K562 (cell line): ENCODE data around the gene GABPB2. TPM values are rescaled to one million over a fixed set of nuclear protein-coding genes. Genes with fewer than 3 reads are reported as not detected.
A peak's percentile ranks its signal among the peaks of the same experiment; 100 is the strongest.

Experiments used
- ARID2 ChIP-seq: fragments of 450-650 bp; IDR thresholded peaks from 2 replicates; pipeline ENCODE4 v1.6.1; 2017; ENCODE audit warnings: antibody characterized with exemption, mild to moderate bottlenecking
- BMI1 ChIP-seq: fragments of 150-350 bp; IDR thresholded peaks from 2 replicates; pipeline ENCODE4 v1.6.1; 2014; ENCODE audit warnings: low read length
- ELF2 ChIP-seq: fragments of 250-450 bp; sonication (Bioruptor Pico); IDR thresholded peaks from 2 replicates; pipeline ENCODE4 v1.5.0; 2021; ENCODE audit warnings: mild to moderate bottlenecking
- ESRRB ChIP-seq: fragments of 250-450 bp; sonication (Bioruptor Pico); IDR thresholded peaks from 2 replicates; pipeline ENCODE4 v1.5.0; 2020; ENCODE audit warnings: mild to moderate bottlenecking, moderate library complexity, borderline replicate concordance
- FOS ChIP-seq: IDR thresholded peaks from 3 replicates; pipeline ENCODE4 v1.6.1; 2011; ENCODE audit not compliant: insufficient read length; ENCODE audit errors: extremely low read depth
- KLF16 ChIP-seq: IDR thresholded peaks from 2 replicates; pipeline ENCODE4 v1.6.1; 2016; ENCODE audit warnings: antibody characterized with exemption
- LARP7 ChIP-seq: fragments of 450-650 bp; IDR thresholded peaks from 2 replicates; pipeline ENCODE4 v1.6.1; 2016
- MYC ChIP-seq, 2 experiments: fragments of 250-450 bp in 1 of 2; sonication (Bioruptor Pico) in 1 of 2; IDR thresholded peaks; 2 replicates each; pipeline versions ENCODE4 v1.5.1 to v1.6.1; 2012 to 2021; ENCODE audit warnings: low read depth in 2 of 2, borderline replicate concordance in 1 of 2, improper control_type of control experiment in 1 of 2, low read length in 1 of 2, mild to moderate bottlenecking in 1 of 2, moderate library complexity in 1 of 2
- NFYB ChIP-seq: IDR thresholded peaks from 2 replicates; pipeline ENCODE4 v1.6.1; 2011; ENCODE audit warnings: mild to moderate bottlenecking, moderate library complexity; ENCODE audit not compliant: insufficient read length; ENCODE audit errors: extremely low read depth
- POLR2G ChIP-seq: fragments of 200-400 bp; formaldehyde crosslinking; IDR thresholded peaks from 2 replicates; pipeline ENCODE4 v1.6.1; 2017; ENCODE audit warnings: low read depth, mild to moderate bottlenecking, antibody characterized with exemption, low read length, moderate library complexity
- TAL1 ChIP-seq: fragments of 450-650 bp; IDR thresholded peaks from 2 replicates; pipeline ENCODE4 v1.6.1; 2016; ENCODE audit warnings: mild to moderate bottlenecking
- TEAD2 ChIP-seq: fragments of 450-650 bp; IDR thresholded peaks from 2 replicates; pipeline ENCODE4 v1.6.1; 2016; ENCODE audit warnings: missing genetic modification characterization, control low read depth, missing compliant biosample characterization
- XRCC5 ChIP-seq: fragments of 200-400 bp; formaldehyde crosslinking; IDR thresholded peaks from 2 replicates; pipeline ENCODE4 v1.6.1; 2017; ENCODE audit warnings: low read depth, mild to moderate bottlenecking, low read length
- ZEB2 ChIP-seq: fragments of 450-650 bp; IDR thresholded peaks from 2 replicates; pipeline ENCODE4 v1.6.1; 2016
- ZNF143 ChIP-seq: sonication (generic); formaldehyde crosslinking; IDR thresholded peaks from 2 replicates; pipeline ENCODE4 v1.9.0; 2022; ENCODE audit warnings: mild to moderate bottlenecking, missing genetic modification reagents
- polyA plus RNA-seq, 8 experiments: library from polyadenylated mRNA; depleted of rRNA in 4 of 8; stranded (reverse) in 5 of 8; unstranded in 3 of 8; fragments of >200 nt; fragmentation: Nextera tagmentation in 2 of 8; fragmentation: Illumina TruSeq in 1 of 8; extraction: Ambion mirVana in 2 of 8; extraction: Trizol in 1 of 8; gene quantifications; 2 replicates each; pipeline versions ENCODE4 v1.2.1 to v1.2.3, GENCODE V29; 2011 to 2014; ENCODE audit warnings: inconsistent platforms in 1 of 8, missing spikeins in 1 of 8
- total RNA-seq, 7 experiments: library from RNA; depleted of rRNA in 6 of 7; stranded (reverse); fragments of >200 nt in 6 of 7; fragmentation: Illumina TruSeq in 2 of 7; extraction: Trizol in 2 of 7; gene quantifications; 2 replicates each; pipeline versions ENCODE4 v1.2.1 to v1.2.3, GENCODE V29; 2011 to 2021; ENCODE audit warnings: low replicate concordance in 1 of 7
- TF ChIP-seq, protein P1 (sequence below): fragments of 450-650 bp; IDR thresholded peaks from 2 replicates; pipeline ENCODE4 v1.7.0; 2016; ENCODE audit warnings: borderline replicate concordance
- TF ChIP-seq, protein P2 (sequence below): fragments of 250-450 bp; sonication (Bioruptor Pico); IDR thresholded peaks from 2 replicates; pipeline ENCODE4 v1.9.0; 2021; ENCODE audit warnings: mild to moderate bottlenecking
- TF ChIP-seq, protein P3 (sequence below), 2 experiments: fragments of 450-650 bp in 1 of 2; sonication (generic) in 1 of 2; formaldehyde crosslinking in 1 of 2; IDR thresholded peaks; 2 replicates each; pipeline versions ENCODE4 v1.7.1 to v1.9.0; 2016 to 2022; ENCODE audit warnings: inconsistent platforms in 1 of 2, mild to moderate bottlenecking in 1 of 2, missing genetic modification reagents in 1 of 2

GABPB2 gene
- total and polyA plus RNA-seq, 9 of the 15 experiments (the other 6 are each of a cell fraction or from before 2014, with no cell fraction given) = 2.2 to 13.3 (median 6.1) TPM

DNA sequence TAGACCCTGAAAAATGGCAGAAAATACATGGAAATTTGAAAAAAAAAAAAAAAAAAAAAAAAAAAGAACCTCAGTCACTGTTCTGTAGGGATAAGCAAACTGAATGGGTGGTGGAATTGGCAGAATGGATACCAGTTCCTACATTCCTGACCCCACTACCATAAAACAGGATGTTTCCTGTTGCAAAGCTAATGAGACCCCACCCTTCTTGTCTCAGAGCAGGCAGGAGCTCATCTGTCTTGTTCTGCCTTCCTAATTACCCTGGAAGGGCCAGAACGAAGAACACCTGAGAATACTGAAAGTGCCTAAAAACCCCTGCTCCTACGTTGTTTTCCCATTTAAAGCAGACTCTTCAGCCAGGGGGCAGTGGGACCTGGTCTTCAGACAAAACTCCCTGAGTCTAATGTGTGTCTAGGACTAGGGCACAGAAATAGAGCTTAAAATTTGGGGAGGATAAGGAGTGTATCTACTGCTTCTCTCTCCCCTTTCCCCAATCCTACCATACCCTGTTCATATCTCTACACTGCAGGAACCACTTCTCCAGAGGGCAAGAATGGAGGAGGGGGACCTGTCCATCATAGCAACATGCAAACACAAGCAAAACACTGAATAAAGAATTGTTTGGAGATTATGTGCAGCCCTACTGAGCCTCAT lies 19.1 kb upstream of the GABPB2 start (continued):
- TF ChIP-seq, protein P1, sequence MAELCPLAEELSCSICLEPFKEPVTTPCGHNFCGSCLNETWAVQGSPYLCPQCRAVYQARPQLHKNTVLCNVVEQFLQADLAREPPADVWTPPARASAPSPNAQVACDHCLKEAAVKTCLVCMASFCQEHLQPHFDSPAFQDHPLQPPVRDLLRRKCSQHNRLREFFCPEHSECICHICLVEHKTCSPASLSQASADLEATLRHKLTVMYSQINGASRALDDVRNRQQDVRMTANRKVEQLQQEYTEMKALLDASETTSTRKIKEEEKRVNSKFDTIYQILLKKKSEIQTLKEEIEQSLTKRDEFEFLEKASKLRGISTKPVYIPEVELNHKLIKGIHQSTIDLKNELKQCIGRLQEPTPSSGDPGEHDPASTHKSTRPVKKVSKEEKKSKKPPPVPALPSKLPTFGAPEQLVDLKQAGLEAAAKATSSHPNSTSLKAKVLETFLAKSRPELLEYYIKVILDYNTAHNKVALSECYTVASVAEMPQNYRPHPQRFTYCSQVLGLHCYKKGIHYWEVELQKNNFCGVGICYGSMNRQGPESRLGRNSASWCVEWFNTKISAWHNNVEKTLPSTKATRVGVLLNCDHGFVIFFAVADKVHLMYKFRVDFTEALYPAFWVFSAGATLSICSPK = no peak
- no peak; the same call in 1 of the 2 replicates for TF ChIP-seq ESRRB (CRISPR knock-in tag)
- TF ChIP-seq XRCC5 = no peak
- TF ChIP-seq POLR2G = peak; percentile 3; the same call in 1 of the 2 replicates
- TF ChIP-seq TAL1 = peak; percentile 56; the same call in 1 of the 2 replicates
- no peak for TF ChIP-seq ZEB2
- TF ChIP-seq ZNF143 (CRISPR knock-in tag) = no peak
- TF ChIP-seq LARP7 = no peak
- TF ChIP-seq, protein P2, sequence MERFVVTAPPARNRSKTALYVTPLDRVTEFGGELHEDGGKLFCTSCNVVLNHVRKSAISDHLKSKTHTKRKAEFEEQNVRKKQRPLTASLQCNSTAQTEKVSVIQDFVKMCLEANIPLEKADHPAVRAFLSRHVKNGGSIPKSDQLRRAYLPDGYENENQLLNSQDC (CRISPR knock-in tag) = no peak
- no peak for TF ChIP-seq BMI1
- no peak for TF ChIP-seq NFYB
- TF ChIP-seq, protein P3, sequence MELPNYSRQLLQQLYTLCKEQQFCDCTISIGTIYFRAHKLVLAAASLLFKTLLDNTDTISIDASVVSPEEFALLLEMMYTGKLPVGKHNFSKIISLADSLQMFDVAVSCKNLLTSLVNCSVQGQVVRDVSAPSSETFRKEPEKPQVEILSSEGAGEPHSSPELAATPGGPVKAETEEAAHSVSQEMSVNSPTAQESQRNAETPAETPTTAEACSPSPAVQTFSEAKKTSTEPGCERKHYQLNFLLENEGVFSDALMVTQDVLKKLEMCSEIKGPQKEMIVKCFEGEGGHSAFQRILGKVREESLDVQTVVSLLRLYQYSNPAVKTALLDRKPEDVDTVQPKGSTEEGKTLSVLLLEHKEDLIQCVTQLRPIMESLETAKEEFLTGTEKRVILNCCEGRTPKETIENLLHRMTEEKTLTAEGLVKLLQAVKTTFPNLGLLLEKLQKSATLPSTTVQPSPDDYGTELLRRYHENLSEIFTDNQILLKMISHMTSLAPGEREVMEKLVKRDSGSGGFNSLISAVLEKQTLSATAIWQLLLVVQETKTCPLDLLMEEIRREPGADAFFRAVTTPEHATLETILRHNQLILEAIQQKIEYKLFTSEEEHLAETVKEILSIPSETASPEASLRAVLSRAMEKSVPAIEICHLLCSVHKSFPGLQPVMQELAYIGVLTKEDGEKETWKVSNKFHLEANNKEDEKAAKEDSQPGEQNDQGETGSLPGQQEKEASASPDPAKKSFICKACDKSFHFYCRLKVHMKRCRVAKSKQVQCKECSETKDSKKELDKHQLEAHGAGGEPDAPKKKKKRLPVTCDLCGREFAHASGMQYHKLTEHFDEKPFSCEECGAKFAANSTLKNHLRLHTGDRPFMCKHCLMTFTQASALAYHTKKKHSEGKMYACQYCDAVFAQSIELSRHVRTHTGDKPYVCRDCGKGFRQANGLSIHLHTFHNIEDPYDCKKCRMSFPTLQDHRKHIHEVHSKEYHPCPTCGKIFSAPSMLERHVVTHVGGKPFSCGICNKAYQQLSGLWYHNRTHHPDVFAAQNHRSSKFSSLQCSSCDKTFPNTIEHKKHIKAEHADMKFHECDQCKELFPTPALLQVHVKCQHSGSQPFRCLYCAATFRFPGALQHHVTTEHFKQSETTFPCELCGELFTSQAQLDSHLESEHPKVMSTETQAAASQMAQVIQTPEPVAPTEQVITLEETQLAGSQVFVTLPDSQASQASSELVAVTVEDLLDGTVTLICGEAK (IDR thresholded peaks at IDR 0.05) = no peak
- TF ChIP-seq, protein P3 (CRISPR knock-in tag; IDR thresholded peaks at IDR 0.05) = no peak
- no peak for TF ChIP-seq ARID2
- no peak for TF ChIP-seq KLF16
- no peak for TF ChIP-seq TEAD2 (tag)
- no peak for TF ChIP-seq MYC (IDR thresholded peaks at IDR 0.05; ENCODE audit: low read depth, low read length)
- TF ChIP-seq MYC (CRISPR knock-in tag; IDR thresholded peaks at IDR 0.05; ENCODE audit: borderline replicate concordance, low read depth) = no peak
- no peak for TF ChIP-seq FOS
- TF ChIP-seq ELF2 (CRISPR knock-in tag) = no peak
